Neutrophil (primary cell): Measurements from ENCODE around the gene SLC2A4RG.

Experiments
- H3K27ac ChIP-seq: fragments of 200-600 bp; sonication (generic); 2 replicates; pipeline ENCODE4 v1.5.1; 2016; ENCODE audit warnings: mild to moderate bottlenecking, moderate library complexity
- H3K27me3 ChIP-seq: fragments of 200-600 bp; sonication (generic); 2 replicates; pipeline ENCODE4 v1.6.0; 2016; ENCODE audit warnings: mild to moderate bottlenecking
- H3K36me3 ChIP-seq: fragments of 200-600 bp; sonication (generic); 2 replicates; pipeline ENCODE4 v1.5.1; 2017
- H3K4me1 ChIP-seq, 2 experiments: fragments of 200-600 bp in 1 of 2; sonication (generic) in 1 of 2; 1 replicate in 1 of 2; 2 replicates in 1 of 2; pipeline versions ENCODE4 v1.5.1 to v1.6.1; 2013 to 2016; ENCODE audit warnings: low read depth in 1 of 2, low read length in 1 of 2, mild to moderate bottlenecking in 1 of 2, moderate library complexity in 1 of 2; ENCODE audit not compliant: control insufficient read depth in 1 of 2, insufficient read depth in 1 of 2
- H3K4me3 ChIP-seq, 2 experiments: fragments of 200-600 bp in 1 of 2; sonication (generic) in 1 of 2; 1 replicate in 1 of 2; 2 replicates in 1 of 2; pipeline ENCODE4 v1.5.1; 2013 to 2016; ENCODE audit warnings: low read depth in 1 of 2, low read length in 1 of 2, mild to moderate bottlenecking in 1 of 2, moderate library complexity in 1 of 2
- H3K9me3 ChIP-seq: fragments of 200-600 bp; sonication (generic); 2 replicates; pipeline ENCODE4 v1.5.1; 2016
- CTCF ChIP-seq: fragments of 200-600 bp; sonication (generic); IDR thresholded peaks from 2 replicates; pipeline ENCODE4 v1.5.1; 2016; ENCODE audit warnings: antibody characterized with exemption

The SLC2A4RG gene

GRCh38 chr20:63739130-63740069 lies at the start of gene SLC2A4RG:
SLC2A4RG (plus strand) TSS chr20:63739776; CDS start chr20:63739913, 137 bp downstream.
- H3K4me1 ChIP-seq, result peaks cover 26 to 37% of the 10 kb centered on the region in 2 experiments
- H3K27me3 ChIP-seq, result peaks cover 40% of the 10 kb centered on the region
- peak within 1 kb of the TSS; percentile 54 for H3K27ac ChIP-seq
- TF ChIP-seq CTCF, result no peak
- peaks cover 47% of the 10 kb centered on the region for H3K36me3 ChIP-seq
- peak within 1 kb of the TSS; percentile 58 to 65 for H3K4me3 ChIP-seq
- no peaks in the 10 kb centered on the region for H3K9me3 ChIP-seq

GRCh38 chr20:63690003-63690897 lies 49.3 kb upstream of the SLC2A4RG start:
- Histone ChIP-seq H3K27ac (no peak overlapping the region), H3K9me3 (no peaks in the 10 kb centered on the region), H3K4me3 (no peak overlapping the region), H3K27me3 (no peaks in the 10 kb centered on the region), H3K36me3 (peaks cover 17% of the 10 kb centered on the region), H3K4me1 (peaks cover 11 to 12% of the 10 kb centered on the region in 2 experiments)
- no peak for TF ChIP-seq CTCF

- peaks cover 11 to 12% of the 10 kb centered on the region in 2 experiments for H3K4me1 ChIP-seq
- H3K36me3 ChIP-seq, result peaks cover 22% of the 10 kb centered on the region
- no peaks in the 10 kb centered on the region for H3K9me3 ChIP-seq
- peaks cover 4% of the 10 kb centered on the region for H3K27me3 ChIP-seq
- no peak for TF ChIP-seq CTCF
- no peak overlapping the region for H3K4me3 ChIP-seq
- H3K27ac ChIP-seq, result no peak overlapping the region
These were observed 48.5 kb upstream of the SLC2A4RG start for GRCh38 chr20:63690898-63691710.

- Histone ChIP-seq H3K4me1 (peaks cover 5 to 10% of the 10 kb centered on the region in 2 experiments), H3K36me3 (peaks cover 22% of the 10 kb centered on the region), H3K27me3 (peaks cover 12% of the 10 kb centered on the region), H3K4me3 (no peak overlapping the region), H3K9me3 (no peaks in the 10 kb centered on the region), H3K27ac (no peak overlapping the region)
- no peak for TF ChIP-seq CTCF
These were observed 47.7 kb upstream of the SLC2A4RG start for GRCh38 chr20:63691711-63692435.
